ENCODE data around the gene MAP4K4.

DNA sequence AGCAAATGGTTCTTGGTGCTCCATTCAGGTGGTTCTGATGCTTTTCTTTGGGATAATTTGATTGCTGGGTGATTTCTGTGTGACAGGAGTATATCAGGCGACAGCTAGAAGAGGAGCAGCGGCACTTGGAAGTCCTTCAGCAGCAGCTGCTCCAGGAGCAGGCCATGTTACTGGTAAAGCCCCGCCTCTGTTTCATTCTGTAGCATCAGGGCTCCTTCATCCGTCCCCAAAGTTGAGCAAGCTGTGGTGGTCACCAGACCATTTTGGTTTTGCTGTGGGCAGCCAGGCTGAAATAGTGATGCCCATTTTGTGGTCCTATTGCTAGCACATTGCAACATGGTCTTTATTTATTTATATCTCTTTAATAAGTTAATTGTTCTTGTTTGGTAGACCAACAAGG lies 161.4 kb downstream of the MAP4K4 start:
- TF ChIP-seq, protein P1, sequence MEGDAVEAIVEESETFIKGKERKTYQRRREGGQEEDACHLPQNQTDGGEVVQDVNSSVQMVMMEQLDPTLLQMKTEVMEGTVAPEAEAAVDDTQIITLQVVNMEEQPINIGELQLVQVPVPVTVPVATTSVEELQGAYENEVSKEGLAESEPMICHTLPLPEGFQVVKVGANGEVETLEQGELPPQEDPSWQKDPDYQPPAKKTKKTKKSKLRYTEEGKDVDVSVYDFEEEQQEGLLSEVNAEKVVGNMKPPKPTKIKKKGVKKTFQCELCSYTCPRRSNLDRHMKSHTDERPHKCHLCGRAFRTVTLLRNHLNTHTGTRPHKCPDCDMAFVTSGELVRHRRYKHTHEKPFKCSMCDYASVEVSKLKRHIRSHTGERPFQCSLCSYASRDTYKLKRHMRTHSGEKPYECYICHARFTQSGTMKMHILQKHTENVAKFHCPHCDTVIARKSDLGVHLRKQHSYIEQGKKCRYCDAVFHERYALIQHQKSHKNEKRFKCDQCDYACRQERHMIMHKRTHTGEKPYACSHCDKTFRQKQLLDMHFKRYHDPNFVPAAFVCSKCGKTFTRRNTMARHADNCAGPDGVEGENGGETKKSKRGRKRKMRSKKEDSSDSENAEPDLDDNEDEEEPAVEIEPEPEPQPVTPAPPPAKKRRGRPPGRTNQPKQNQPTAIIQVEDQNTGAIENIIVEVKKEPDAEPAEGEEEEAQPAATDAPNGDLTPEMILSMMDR (IDR thresholded peaks at IDR 0.05; ENCODE audit: insufficient read depth, low read length, poor library complexity, severe bottlenecking): no peak
- no peak for TF ChIP-seq EZH2phosphoT487 (conservative IDR thresholded peaks at IDR 0.05; ENCODE audit: low read length)
